ENCODE data around the gene NXT1.

GRCh38 chr20:23317081-23317480 is 33.5 kb upstream of the NXT1 start:
- no peak for TF ChIP-seq CTCF (IDR thresholded peaks at IDR 0.05)
- no peak for TF ChIP-seq POLR2AphosphoS5 (IDR thresholded peaks at IDR 0.05)
- TF ChIP-seq POLR2A (IDR thresholded peaks at IDR 0.05), result no peak
